NCI-H524 (cell line): ENCODE results near the gene VAV2.

Experiments used
- DNase-seq, 2 experiments: peaks; one replicate each; lab custom pipeline; 2025; lab: John Stamatoyannopoulos, UW

Gene VAV2

GRCh38 chr9:133874659-133875058 lies 117.5 kb downstream of the VAV2 start:
- no peak for DNase-seq

- peak; percentile 72 to 88 for DNase-seq
These were observed 118.0 kb downstream of the VAV2 start for GRCh38 chr9:133874060-133874657.

GRCh38 chr9:133873461-133873891 lies 118.6 kb downstream of the VAV2 start:
- DNase-seq = peak; percentile 96 to 97

- DNase-seq = no peak
These were observed 119.1 kb downstream of the VAV2 start for GRCh38 chr9:133873009-133873408.

- peak; percentile 84 to 89 for DNase-seq
These were observed 121.2 kb downstream of the VAV2 start for GRCh38 chr9:133870598-133871595.

- DNase-seq = peak in 1 of 2 experiments; percentile 70
These were observed 122.3 kb downstream of the VAV2 start for GRCh38 chr9:133869674-133870405.

GRCh38 chr9:133868203-133868602 lies 123.9 kb downstream of the VAV2 start:
- DNase-seq = no peak

GRCh38 chr9:133866946-133867345 lies 125.2 kb downstream of the VAV2 start:
- no peak for DNase-seq

- no peak for DNase-seq
These were observed 128.1 kb downstream of the VAV2 start for GRCh38 chr9:133864011-133864410.

- DNase-seq = no peak
These were observed 128.9 kb downstream of the VAV2 start for GRCh38 chr9:133863257-133863592.

GRCh38 chr9:133862585-133863256 lies 129.4 kb downstream of the VAV2 start:
- no peak for DNase-seq

- DNase-seq = no peak
These were observed 130.4 kb downstream of the VAV2 start for GRCh38 chr9:133861692-133862091.

GRCh38 chr9:133861086-133861485 lies 131.0 kb downstream of the VAV2 start:
- peak in 1 of 2 experiments; percentile 54 for DNase-seq

- DNase-seq = no peak
These were observed 133.4 kb downstream of the VAV2 start for GRCh38 chr9:133858771-133859170.

- DNase-seq = no peak
These were observed 134.5 kb downstream of the VAV2 start for GRCh38 chr9:133857639-133858038.

GRCh38 chr9:133856798-133857197 lies 135.3 kb downstream of the VAV2 start:
- no peak for DNase-seq

- no peak for DNase-seq
These were observed 136.2 kb downstream of the VAV2 start for GRCh38 chr9:133855802-133856521.

GRCh38 chr9:133855371-133855770 lies 136.8 kb downstream of the VAV2 start:
- peak in 1 of 2 experiments; percentile 37 for DNase-seq

- DNase-seq = peak; percentile 98
These were observed 137.4 kb downstream of the VAV2 start for GRCh38 chr9:133854765-133855164.

GRCh38 chr9:133854048-133854447 lies 138.1 kb downstream of the VAV2 start:
- no peak for DNase-seq

- no peak for DNase-seq
These were observed 138.8 kb downstream of the VAV2 start for GRCh38 chr9:133853331-133853730.
